ENCODE data around the gene PROCR.
A peak's percentile ranks its signal among the peaks of the same experiment; 100 is the strongest.
"Not testable (repeated sequence)": the region's sequence is repeated elsewhere in the genome, so short reads cannot be mapped to it uniquely, and the experiment has no call there.

PROCR gene

GRCh38 chr20:35174458-35175216 lies 2.8 kb downstream of the PROCR start:
- no peak for TF ChIP-seq CTCF (conservative IDR thresholded peaks at IDR 0.05; ENCODE audit: low read length)
- no peak overlapping the region for H3K4me3 ChIP-seq (ENCODE audit: low read length)
- DNase-seq (ENCODE audit: low read depth) = no peak

GRCh38 chr20:35176132-35176531 lies 4.3 kb downstream of the PROCR start:
- no peak for DNase-seq (ENCODE audit: low read depth)

GRCh38 chr20:35179292-35180212 lies 7.7 kb downstream of the PROCR start:
- no peak for TF ChIP-seq CTCF (conservative IDR thresholded peaks at IDR 0.05; ENCODE audit: low read length)
- no peak overlapping the region for H3K4me3 ChIP-seq (ENCODE audit: low read length)
- DNase-seq (ENCODE audit: low read depth) = no peak

More at GRCh38 chr20:35176132-35176531, 4.3 kb downstream of the PROCR start:
- TF ChIP-seq CTCF (conservative IDR thresholded peaks at IDR 0.05; ENCODE audit: low read length) = no peak
- H3K4me3 ChIP-seq (ENCODE audit: low read length) = no peak overlapping the region

- no peak for TF ChIP-seq CTCF (conservative IDR thresholded peaks at IDR 0.05; ENCODE audit: low read length)
- no peak for DNase-seq (ENCODE audit: low read depth)
- no peak overlapping the region for H3K4me3 ChIP-seq (ENCODE audit: low read length)
Measured at GRCh38 chr20:35180266-35180665, 8.4 kb downstream of the PROCR start.

GRCh38 chr20:35181731-35182130 lies 9.9 kb downstream of the PROCR start:
- no peak for TF ChIP-seq CTCF (conservative IDR thresholded peaks at IDR 0.05; ENCODE audit: low read length)
- H3K4me3 ChIP-seq (ENCODE audit: low read length) = no peak overlapping the region
- DNase-seq (ENCODE audit: low read depth) = peak; percentile 85

GRCh38 chr20:35186691-35187289 lies 14.9 kb downstream of the PROCR start:
- not testable (repeated sequence) for H3K4me3 ChIP-seq (ENCODE audit: low read length); DNase-seq (ENCODE audit: low read depth)

GRCh38 chr20:35187584-35188190 lies 15.8 kb downstream of the PROCR start:
- no peak for DNase-seq (ENCODE audit: low read depth)
- no peak for TF ChIP-seq CTCF (conservative IDR thresholded peaks at IDR 0.05; ENCODE audit: low read length)
- H3K4me3 ChIP-seq (ENCODE audit: low read length) = no peak overlapping the region

GRCh38 chr20:35189223-35189622 lies 17.4 kb downstream of the PROCR start:
- not testable (repeated sequence) for DNase-seq (ENCODE audit: low read depth); H3K4me3 ChIP-seq (ENCODE audit: low read length)

All from AG10803 (cell line).